ENCODE measurements around the gene P2RX2.

DNA sequence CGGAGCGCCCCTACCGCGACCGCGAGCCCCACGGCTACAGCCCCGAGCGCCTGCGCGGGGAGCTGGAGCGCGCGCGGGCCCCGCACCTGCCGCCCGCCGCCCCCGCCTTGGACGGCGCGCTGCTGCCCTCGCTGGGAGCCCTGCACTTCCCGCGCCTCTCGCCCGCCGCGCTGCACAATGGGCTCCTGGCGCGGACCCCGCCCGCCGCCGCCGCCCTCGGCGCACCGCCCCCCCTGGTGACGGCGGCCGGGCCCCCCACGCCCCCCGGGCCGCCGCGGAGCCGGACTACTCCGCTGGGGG is 35.2 kb upstream of the P2RX2 start:
- TF ChIP-seq, protein P1, sequence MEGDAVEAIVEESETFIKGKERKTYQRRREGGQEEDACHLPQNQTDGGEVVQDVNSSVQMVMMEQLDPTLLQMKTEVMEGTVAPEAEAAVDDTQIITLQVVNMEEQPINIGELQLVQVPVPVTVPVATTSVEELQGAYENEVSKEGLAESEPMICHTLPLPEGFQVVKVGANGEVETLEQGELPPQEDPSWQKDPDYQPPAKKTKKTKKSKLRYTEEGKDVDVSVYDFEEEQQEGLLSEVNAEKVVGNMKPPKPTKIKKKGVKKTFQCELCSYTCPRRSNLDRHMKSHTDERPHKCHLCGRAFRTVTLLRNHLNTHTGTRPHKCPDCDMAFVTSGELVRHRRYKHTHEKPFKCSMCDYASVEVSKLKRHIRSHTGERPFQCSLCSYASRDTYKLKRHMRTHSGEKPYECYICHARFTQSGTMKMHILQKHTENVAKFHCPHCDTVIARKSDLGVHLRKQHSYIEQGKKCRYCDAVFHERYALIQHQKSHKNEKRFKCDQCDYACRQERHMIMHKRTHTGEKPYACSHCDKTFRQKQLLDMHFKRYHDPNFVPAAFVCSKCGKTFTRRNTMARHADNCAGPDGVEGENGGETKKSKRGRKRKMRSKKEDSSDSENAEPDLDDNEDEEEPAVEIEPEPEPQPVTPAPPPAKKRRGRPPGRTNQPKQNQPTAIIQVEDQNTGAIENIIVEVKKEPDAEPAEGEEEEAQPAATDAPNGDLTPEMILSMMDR (IDR thresholded peaks at IDR 0.05; ENCODE audit: poor library complexity): no peak
- TF ChIP-seq EZH2 (IDR thresholded peaks at IDR 0.05; ENCODE audit: borderline replicate concordance): no peak
- no peak for TF ChIP-seq EZH2phosphoT487 (IDR thresholded peaks at IDR 0.05; ENCODE audit: low read depth, severe bottlenecking, unreplicated experiment)

Measured in hepatocyte (in vitro differentiated cells).